ENCODE measurements around the gene LMAN1. TPM values are rescaled to one million over a fixed set of nuclear protein-coding genes. Genes with fewer than 3 reads are reported as not detected.

Gene LMAN1
- total RNA-seq = 100 to 1,000 TPM; 121 to 134 TPM

- intact Hi-C loops (cut with DNase I, micrococcal nuclease) = loop anchor here (1.0 to 5.0 kb wide), 10 partner anchors 18 to 817 kb away; partner anchors contain the start of genes SEC11C (in 2 of the 2) and MALT1 (in 1 of the 2)
- Mint-ChIP-seq H3K4me1 (peaks cover 29% of the 10 kb centered on the region), H3K9me3 (ENCODE audit: low read depth) (no peaks in the 10 kb centered on the region), H3K36me3 (ENCODE audit: low read depth) (peaks cover 35% of the 10 kb centered on the region), H3K4me3 (peak within 1 kb of the TSS; percentile 98), H3K27ac (peak within 1 kb of the TSS; percentile 99), H3K27me3 (no peaks in the 10 kb centered on the region)
- POLR2A ChIA-PET = interaction anchor here (0.7 kb wide), 1 partner anchor 700 kb away, joined by 3 read pairs; no protein-coding TSS in a partner anchor
- ATAC-seq (peak; percentile 93), DNase-seq (peak; percentile 97)
- CTCF ChIA-PET = interaction anchor here (1.8 kb wide), 1 partner anchor 43 kb away, joined by 15 read pairs; no protein-coding TSS in a partner anchor
These were observed at the start of gene LMAN1 for GRCh38 chr18:59358712-59359575. TSS of gene LMAN1 (minus strand) at chr18:59359265. CDS start at chr18:59359244, 21 bp downstream.

- intact Hi-C loops (cut with DNase I, micrococcal nuclease) = loop anchor here (2.0 to 5.0 kb wide), 6 partner anchors 44 to 320 kb away; partner anchors contain the start of gene LMAN1 (in 2 of the 2)
- peak; percentile 100 for ATAC-seq
- no peak overlapping the region for H3K4me3 Mint-ChIP-seq
- no peaks in the 10 kb centered on the region for H3K27me3 Mint-ChIP-seq
- no peak overlapping the region for H3K27ac Mint-ChIP-seq
- no peaks in the 10 kb centered on the region for H3K4me1 Mint-ChIP-seq
- ChIA-PET POLR2A (no interaction called here), CTCF (interaction anchor here (0.6 to 2.8 kb wide), 47 partner anchors 10 to 634 kb away, joined by 3 to 130 read pairs (median 4); partner anchors contain the start of genes CPLX4, LMAN1 and RAX)
- H3K36me3 Mint-ChIP-seq (ENCODE audit: low read depth) = no peaks in the 10 kb centered on the region
- no peaks in the 10 kb centered on the region for H3K9me3 Mint-ChIP-seq (ENCODE audit: low read depth)
- peak; percentile 88 for DNase-seq
These were observed 43.5 kb upstream of the LMAN1 start for GRCh38 chr18:59402432-59403090.

GRCh38 chr18:59400407-59400806 is 41.3 kb upstream of the LMAN1 start:
- intact Hi-C loops (cut with DNase I, micrococcal nuclease) = loop anchor here (5.0 kb wide), 2 partner anchors 43 to 318 kb away; partner anchors contain the start of gene LMAN1 (in 1 of the 2)
- DNase-seq = no peak
- POLR2A ChIA-PET = interaction anchor here (0.6 kb wide), 1 partner anchor 113 kb away, joined by 3 read pairs; no protein-coding TSS in a partner anchor
- CTCF ChIA-PET = interaction anchor here (0.8 to 1.2 kb wide), 4 partner anchors 19 to 96 kb away, joined by 3 to 4 read pairs (median 3); no protein-coding TSS in a partner anchor
- Mint-ChIP-seq H3K9me3 (ENCODE audit: low read depth) (no peaks in the 10 kb centered on the region), H3K4me3 (no peak overlapping the region), H3K4me1 (peaks cover 5% of the 10 kb centered on the region), H3K36me3 (ENCODE audit: low read depth) (no peaks in the 10 kb centered on the region), H3K27me3 (peaks cover 4% of the 10 kb centered on the region), H3K27ac (no peak overlapping the region)
- no peak for ATAC-seq

GRCh38 chr18:59395226-59396175 is 36.4 kb upstream of the LMAN1 start:
- POLR2A ChIA-PET = no interaction called here
- Mint-ChIP-seq H3K27me3 (peaks cover 25% of the 10 kb centered on the region), H3K36me3 (ENCODE audit: low read depth) (no peaks in the 10 kb centered on the region), H3K4me1 (peaks cover 8% of the 10 kb centered on the region), H3K9me3 (ENCODE audit: low read depth) (no peaks in the 10 kb centered on the region), H3K27ac (no peak overlapping the region), H3K4me3 (no peak overlapping the region)
- CTCF ChIA-PET = interaction anchor here (1.0 to 1.2 kb wide), 2 partner anchors 8 to 25 kb away, joined by 3 read pairs; no protein-coding TSS in a partner anchor
- intact Hi-C loops (cut with DNase I, micrococcal nuclease) = no loop called here
- DNase-seq (no peak), ATAC-seq (no peak)

- ChIA-PET POLR2A (no interaction called here), CTCF (interaction anchor here (1.2 kb wide), 1 partner anchor 9 kb away, joined by 6 read pairs; no protein-coding TSS in a partner anchor)
- H3K27ac Mint-ChIP-seq = no peak overlapping the region
- no peaks in the 10 kb centered on the region for H3K36me3 Mint-ChIP-seq (ENCODE audit: low read depth)
- intact Hi-C loops (cut with DNase I, micrococcal nuclease) = no loop called here
- peaks cover 8% of the 10 kb centered on the region for H3K4me1 Mint-ChIP-seq
- DNase-seq (no peak), ATAC-seq (no peak)
- H3K9me3 Mint-ChIP-seq (ENCODE audit: low read depth) = no peaks in the 10 kb centered on the region
- no peak overlapping the region for H3K4me3 Mint-ChIP-seq
- H3K27me3 Mint-ChIP-seq = peaks cover 25% of the 10 kb centered on the region
These were observed 34.3 kb upstream of the LMAN1 start for GRCh38 chr18:59393381-59393780.

- Mint-ChIP-seq H3K4me1 (no peaks in the 10 kb centered on the region), H3K9me3 (ENCODE audit: low read depth) (no peaks in the 10 kb centered on the region), H3K27me3 (peaks cover 13% of the 10 kb centered on the region), H3K4me3 (no peak overlapping the region), H3K36me3 (ENCODE audit: low read depth) (no peaks in the 10 kb centered on the region), H3K27ac (no peak overlapping the region)
- no peak for ATAC-seq
- ChIA-PET CTCF (interaction anchor here (1.4 kb wide), 1 partner anchor 14 kb away, joined by 9 read pairs; no protein-coding TSS in a partner anchor), POLR2A (no interaction called here)
- DNase-seq = no peak
- intact Hi-C loops (cut with DNase I, micrococcal nuclease) = no loop called here
These were observed 29.8 kb upstream of the LMAN1 start for GRCh38 chr18:59388817-59389216.

DNA sequence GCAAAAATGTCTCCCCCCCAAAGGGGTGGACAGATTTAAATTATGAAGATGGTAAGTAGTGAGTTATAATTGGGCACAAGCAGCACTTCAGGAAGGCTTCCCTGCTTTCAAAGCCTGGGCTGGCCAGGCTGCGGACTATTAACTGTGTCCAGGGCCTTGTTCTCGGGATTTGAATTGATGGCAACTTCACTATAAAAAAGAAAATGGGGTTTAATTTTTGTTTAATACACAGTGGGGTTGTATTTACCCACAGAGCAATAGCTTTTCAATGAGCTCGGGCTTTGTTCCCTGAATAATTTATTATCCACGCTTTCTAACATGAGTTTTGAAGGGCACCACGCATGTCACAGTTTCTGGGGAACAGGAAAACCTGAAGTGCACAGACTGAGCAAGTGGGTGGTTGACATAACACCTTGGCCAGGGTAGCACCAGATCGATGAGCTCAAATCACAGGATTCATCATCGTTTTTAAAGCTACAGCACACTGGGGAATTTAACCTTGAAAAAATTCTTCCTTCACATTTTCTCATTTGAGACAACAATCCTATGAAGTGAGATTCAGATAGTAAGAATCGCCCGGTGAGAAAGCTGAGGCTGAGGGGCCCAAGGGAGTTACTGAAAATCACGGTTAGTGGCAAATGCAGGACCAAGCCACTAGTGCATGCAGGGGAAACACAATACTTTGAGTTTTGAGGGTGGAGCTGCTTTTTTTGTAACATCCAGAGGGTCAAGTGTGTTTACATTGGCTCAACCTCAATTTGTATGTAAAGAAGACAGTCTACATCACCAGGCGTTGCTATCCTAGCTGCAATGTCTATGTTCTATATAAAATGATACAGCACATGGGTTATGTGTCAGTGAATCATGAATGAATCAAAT is 28.9 kb upstream of the LMAN1 start:
- Mint-ChIP-seq H3K4me1 (no peaks in the 10 kb centered on the region), H3K27ac (no peak overlapping the region), H3K9me3 (ENCODE audit: low read depth) (no peaks in the 10 kb centered on the region), H3K4me3 (no peak overlapping the region), H3K27me3 (peaks cover 9% of the 10 kb centered on the region), H3K36me3 (ENCODE audit: low read depth) (no peaks in the 10 kb centered on the region)
- intact Hi-C loops (cut with DNase I, micrococcal nuclease) = no loop called here
- DNase-seq = no peak
- CTCF ChIA-PET = interaction anchor here (0.9 to 1.1 kb wide), 2 partner anchors 10 to 15 kb away, joined by 3 to 4 read pairs; no protein-coding TSS in a partner anchor
- no peak for ATAC-seq
- POLR2A ChIA-PET = interaction anchor here (0.6 kb wide), 1 partner anchor 14 kb away, joined by 5 read pairs; no protein-coding TSS in a partner anchor

DNA sequence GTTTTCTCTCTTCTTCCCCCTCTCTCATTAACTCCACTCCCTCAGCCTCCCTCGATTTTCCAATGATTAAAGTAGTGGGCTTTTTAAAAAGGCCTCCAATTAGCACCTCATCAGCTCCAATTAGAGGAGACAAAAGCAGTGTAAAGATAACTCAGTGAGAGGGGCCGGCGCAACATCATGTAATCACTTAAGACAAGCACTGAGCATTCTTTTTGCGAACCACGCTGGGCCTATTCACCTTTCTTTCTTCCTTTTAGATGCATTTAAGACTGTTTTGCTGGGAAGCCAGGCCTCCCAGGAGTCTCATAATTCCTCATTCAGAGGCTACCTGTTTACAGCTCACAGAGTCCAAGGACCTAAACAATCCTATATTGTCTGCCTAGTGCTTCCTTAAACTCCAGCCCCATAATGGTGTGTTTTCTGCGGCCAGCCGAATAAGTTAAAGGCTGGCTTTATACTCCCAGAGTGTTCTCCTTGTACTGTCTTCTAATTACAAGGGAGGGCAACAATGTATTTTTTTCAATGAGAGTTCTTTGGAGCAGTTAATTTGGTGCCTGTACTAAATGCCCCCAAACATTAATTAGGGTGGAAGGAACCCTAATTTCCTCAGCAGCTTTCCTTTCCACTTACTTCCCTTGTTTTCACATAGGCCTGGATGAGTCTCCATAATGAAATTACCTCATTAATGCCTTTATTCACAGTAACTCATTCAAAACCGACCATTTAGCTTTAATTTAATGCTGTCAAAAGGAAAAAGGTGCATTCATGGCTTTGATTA is 28.0 kb upstream of the LMAN1 start:
- no peak for ATAC-seq

GRCh38 chr18:59385191-59385590 is 26.1 kb upstream of the LMAN1 start:
- no peak overlapping the region for H3K27ac Mint-ChIP-seq
- intact Hi-C loops (cut with DNase I, micrococcal nuclease) = no loop called here
- ATAC-seq = no peak
- ChIA-PET POLR2A (no interaction called here), CTCF (interaction anchor here (1.1 to 1.5 kb wide), 2 partner anchors 17 to 74 kb away, joined by 3 to 5 read pairs; no protein-coding TSS in a partner anchor)
- no peak for DNase-seq
- no peak overlapping the region for H3K4me3 Mint-ChIP-seq
- peaks cover 8% of the 10 kb centered on the region for H3K27me3 Mint-ChIP-seq
- H3K9me3 Mint-ChIP-seq (ENCODE audit: low read depth) = no peaks in the 10 kb centered on the region
- H3K36me3 Mint-ChIP-seq (ENCODE audit: low read depth) = no peaks in the 10 kb centered on the region
- no peaks in the 10 kb centered on the region for H3K4me1 Mint-ChIP-seq

More for the DNA sequence above, 28.0 kb upstream of the LMAN1 start:
- peaks cover 6% of the 10 kb centered on the region for H3K27me3 Mint-ChIP-seq
- H3K4me1 Mint-ChIP-seq = no peaks in the 10 kb centered on the region
- H3K27ac Mint-ChIP-seq = no peak overlapping the region
- no peaks in the 10 kb centered on the region for H3K9me3 Mint-ChIP-seq (ENCODE audit: low read depth)
- no peaks in the 10 kb centered on the region for H3K36me3 Mint-ChIP-seq (ENCODE audit: low read depth)
- CTCF ChIA-PET = interaction anchor here (0.6 to 1.5 kb wide), 5 partner anchors 9 to 255 kb away, joined by 3 to 5 read pairs (median 3); no protein-coding TSS in a partner anchor
- no peak overlapping the region for H3K4me3 Mint-ChIP-seq
- POLR2A ChIA-PET = interaction anchor here (0.6 kb wide), 1 partner anchor 15 kb away, joined by 5 read pairs; no protein-coding TSS in a partner anchor
- no peak for DNase-seq
- intact Hi-C loops (cut with DNase I, micrococcal nuclease) = no loop called here

All from activated CD4-positive, alpha-beta T cell treated with anti-CD3 and anti-CD28 coated beads for 36 hours (primary cell).